GM19023 (cell line): ENCODE results near the gene SNX33.
"Not testable (repeated sequence)": the region's sequence is repeated elsewhere in the genome, so short reads cannot be mapped to it uniquely, and the experiment has no call there.

Source experiments
- ATAC-seq: cut with Tn5 transposase; IDR thresholded peaks from one replicate; pipeline ENCODE4 v1.9.1; 2021; ENCODE audit warnings: mild to moderate bottlenecking, moderate library complexity; ENCODE audit not compliant: unreplicated experiment

SNX33 gene

DNA sequence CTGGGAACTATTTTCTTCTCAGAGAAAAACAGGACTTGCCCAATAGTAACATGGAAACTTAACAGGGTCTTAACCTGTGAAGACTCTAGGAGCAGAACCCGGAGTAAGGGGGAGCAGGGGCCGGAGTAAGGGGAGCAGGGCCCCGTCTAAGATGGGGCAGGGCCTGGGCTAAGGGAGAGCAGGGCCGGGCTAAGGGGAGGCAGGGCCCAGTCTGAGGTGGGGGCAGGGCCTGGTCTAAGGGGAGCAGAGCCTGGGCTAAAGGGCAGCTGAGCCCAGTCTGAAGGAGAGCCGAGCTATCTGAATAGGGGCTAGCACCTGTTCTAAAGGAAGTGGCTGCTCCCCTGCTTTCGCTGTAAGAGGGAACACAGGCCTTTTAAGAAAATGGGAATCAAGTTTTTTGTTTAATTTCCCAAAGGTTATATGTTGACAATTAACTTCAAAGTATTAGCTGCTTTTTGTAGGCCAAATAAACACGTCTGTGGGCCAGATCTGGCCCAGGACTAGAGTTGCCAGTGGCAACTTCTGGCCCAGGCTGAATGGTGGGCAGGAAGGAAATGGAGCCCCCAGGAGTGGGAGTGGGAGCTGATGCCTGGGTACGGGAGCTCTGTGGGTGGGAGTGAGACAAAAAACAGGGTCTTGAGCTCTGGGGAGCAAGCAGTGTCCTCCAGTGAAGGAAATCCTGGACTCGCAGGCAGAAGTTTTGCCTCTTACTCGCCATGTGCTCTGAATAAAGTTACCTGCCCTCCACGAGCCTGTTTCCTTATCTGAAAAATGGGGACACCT lies 32.5 kb downstream of the SNX33 start:
- ATAC-seq, result no peak

GRCh38 chr15:75682181-75683135 lies 34.7 kb downstream of the SNX33 start:
- ATAC-seq, result no peak

GRCh38 chr15:75683646-75684312 lies 36.1 kb downstream of the SNX33 start:
- not testable (repeated sequence) for ATAC-seq

GRCh38 chr15:75684648-75685047 lies 36.9 kb downstream of the SNX33 start:
- no peak for ATAC-seq

DNA sequence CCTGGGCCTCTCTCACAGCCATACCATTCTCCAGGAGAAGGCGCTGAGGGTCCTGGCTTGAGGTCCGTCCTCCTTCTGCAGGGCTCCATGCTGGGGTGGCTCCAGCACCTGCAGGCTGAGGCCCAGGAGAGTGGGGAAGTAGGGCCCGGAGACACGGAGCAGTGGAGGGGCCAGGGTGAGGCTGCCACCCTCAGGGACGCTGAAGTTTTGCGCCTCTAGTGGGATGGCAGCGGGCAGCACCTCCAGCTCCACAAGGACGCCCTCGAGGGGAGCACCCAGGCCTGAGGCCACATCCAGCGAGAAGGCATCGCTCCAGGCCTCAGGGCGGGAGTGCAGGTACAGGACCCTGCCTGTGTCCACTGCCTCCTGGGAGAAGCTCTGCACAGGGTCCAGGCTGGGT lies 37.5 kb downstream of the SNX33 start:
- no peak for ATAC-seq

DNA sequence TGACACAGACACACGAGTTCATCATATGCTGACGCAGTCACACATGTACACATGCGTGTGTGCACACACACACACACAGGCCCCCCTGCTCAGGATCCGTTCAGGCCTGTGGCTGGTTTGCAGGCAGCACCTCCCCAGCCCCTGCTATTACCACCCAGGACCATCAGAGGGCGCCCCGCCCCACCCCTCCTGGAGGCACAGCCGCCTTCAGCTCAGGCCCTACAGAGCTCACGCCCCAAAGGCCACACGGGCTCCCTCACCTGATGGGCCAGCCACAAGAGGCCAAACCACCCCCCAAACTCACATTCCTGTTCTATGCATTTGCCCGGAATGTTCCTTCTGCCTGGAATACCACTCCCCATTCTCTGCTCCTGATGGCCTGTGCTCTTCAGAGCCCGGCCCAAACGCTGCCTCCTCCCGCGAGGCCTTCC lies 38.5 kb downstream of the SNX33 start:
- peak; percentile 60 for ATAC-seq

DNA sequence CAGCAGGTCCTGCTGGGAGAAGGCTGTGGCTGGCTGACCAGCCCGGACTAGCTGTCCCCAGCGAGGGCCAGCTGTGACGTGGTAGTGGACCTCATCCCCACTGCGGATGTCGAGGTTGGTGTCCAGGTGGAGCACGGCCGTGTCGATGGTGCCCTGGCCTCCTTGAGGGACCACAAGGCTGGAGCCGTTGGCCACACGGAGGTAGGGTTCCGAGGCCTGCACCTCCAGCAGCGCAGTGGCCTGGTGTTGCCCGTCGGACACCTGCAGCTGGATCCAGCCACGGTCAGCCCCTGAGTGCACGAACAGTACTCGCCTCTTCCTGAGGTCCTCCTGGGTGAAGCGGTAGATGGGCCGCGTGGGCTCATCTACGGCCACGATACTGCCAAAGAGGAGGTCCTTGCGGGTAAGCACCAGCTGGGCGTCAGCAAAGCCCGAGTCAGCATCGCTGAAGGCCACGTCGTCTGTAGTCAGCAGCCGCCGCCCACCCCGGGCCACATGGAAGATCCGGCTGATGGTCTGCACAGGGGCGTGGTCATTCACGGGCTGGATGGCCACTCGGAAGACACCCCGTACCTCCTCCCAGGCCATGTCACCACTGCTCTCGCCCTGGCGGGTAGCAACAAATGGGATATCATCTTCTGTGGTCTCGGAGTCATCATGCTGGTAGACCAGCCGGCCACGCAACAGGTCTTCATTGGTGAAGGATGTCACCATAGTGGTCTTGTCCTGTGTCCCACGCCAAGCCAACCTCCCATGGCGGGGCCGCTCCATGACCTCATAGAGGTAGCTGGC lies 40.0 kb downstream of the SNX33 start:
- ATAC-seq, result no peak

- ATAC-seq, result no peak
These were observed 40.5 kb downstream of the SNX33 start for GRCh38 chr15:75688278-75688557.

- no peak for ATAC-seq
These were observed 41.1 kb downstream of the SNX33 start for GRCh38 chr15:75688831-75689230.

GRCh38 chr15:75689429-75689828 lies 41.7 kb downstream of the SNX33 start:
- not testable (repeated sequence) for ATAC-seq

DNA sequence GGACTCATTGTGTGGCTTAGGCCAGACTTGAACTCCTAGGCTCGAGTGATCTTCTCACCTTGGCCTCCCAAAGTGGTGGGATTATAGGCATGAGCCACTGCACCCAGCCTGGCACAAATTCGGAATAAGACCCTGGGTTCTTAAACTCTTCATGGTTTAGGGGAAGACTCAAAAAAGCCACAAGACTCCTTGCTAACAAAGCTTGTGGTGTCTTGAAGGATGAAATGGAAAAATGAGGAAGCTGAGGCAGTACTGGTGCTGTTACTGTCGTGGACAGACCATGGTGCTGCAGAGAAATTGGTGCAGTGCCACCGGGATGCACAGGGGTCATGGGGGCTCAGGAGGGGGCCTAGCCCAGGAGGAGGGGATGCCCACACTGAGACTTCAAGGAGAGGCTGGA lies 44.6 kb downstream of the SNX33 start:
- ATAC-seq, result not testable (repeated sequence)

- not testable (repeated sequence) for ATAC-seq
These were observed 45.3 kb downstream of the SNX33 start for GRCh38 chr15:75693028-75693427.

- ATAC-seq, result no peak
These were observed 46.0 kb downstream of the SNX33 start for GRCh38 chr15:75693501-75694240.

DNA sequence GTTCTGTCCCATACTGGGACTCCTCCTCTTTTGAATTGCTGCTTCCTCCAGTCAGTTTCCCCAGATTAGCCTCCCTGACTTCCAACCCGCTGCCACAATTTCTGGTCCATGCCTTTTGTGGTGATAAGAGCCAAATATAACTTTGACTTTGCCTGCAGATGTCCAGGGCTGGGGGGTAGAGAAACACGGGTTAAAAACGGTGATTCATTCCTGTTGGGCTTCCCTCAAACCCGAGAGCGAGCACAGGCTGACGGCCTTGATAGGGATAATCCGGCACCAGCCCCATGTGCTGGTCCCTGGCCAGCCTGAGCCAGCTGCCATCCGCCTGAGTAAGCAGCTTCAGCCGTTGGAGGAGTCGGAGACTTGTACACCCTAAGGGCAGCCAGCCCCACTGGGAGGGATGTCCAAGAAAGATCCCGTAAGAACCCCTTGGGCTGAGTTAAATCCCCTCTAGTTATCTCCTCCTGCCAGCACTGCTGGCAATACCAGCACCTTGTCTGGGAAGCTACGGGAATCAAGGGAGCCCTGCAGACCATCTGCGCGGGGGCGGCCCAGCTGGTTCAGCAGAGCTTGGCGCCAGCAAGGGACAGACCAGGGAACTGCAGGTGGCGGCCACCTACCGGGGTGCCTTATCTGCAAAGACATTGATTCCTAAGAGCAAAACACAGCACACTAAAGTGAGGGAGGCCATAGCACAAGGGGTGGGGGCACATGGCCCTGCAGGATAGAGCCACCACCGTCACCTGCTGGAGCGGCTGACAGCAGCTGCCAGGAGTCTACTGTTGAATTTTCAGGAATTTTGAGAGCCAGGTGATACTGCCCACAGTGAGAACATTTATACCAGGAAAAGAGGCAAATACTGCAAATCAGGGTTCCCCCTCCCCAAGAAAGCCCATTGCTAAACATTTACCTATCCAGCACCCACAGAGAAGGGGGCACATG lies 46.8 kb downstream of the SNX33 start:
- no peak for ATAC-seq

- no peak for ATAC-seq
These were observed 47.5 kb downstream of the SNX33 start for GRCh38 chr15:75695220-75695619.

- no peak for ATAC-seq
These were observed 48.1 kb downstream of the SNX33 start for GRCh38 chr15:75695634-75696310.

GRCh38 chr15:75696311-75696720 lies 48.6 kb downstream of the SNX33 start:
- ATAC-seq, result no peak

GRCh38 chr15:75696854-75697259 lies 49.1 kb downstream of the SNX33 start:
- no peak for ATAC-seq
